T-cell (primary cell): ENCODE results near the gene PCDH9. TPM values are rescaled to one million over a fixed set of nuclear protein-coding genes. Genes with fewer than 3 reads are reported as not detected.

ENCODE experiments used
- ATAC-seq, 4 experiments: fragments of 200-7000 bp in 3 of 4; fragments of 150-1000 bp in 1 of 4; cut with Tn5 transposase; replicated peaks in 1 of 4; 1 replicate in 3 of 4; 2 replicates in 1 of 4; pipeline ENCODE4 v1.10.0; 2021; ENCODE audit warnings: moderate library complexity in 3 of 4, mild to moderate bottlenecking in 2 of 4, moderate number of reproducible peaks in 1 of 4
- CTCF ChIA-PET, 2 donors: fragments of 300-600 bp; sonication (Branson Sonifier 250); formaldehyde crosslinking; loops; one replicate each; lab custom pipeline; 2022; ENCODE audit warnings: antibody characterized with exemption in 2 of 2; lab: Charles Lee
- POLR2A ChIA-PET, 2 donors: fragments of 300-600 bp; sonication (Branson Sonifier 250); formaldehyde crosslinking; loops; one replicate each; lab custom pipeline; 2022; ENCODE audit warnings: antibody characterized with exemption in 2 of 2; lab: Charles Lee
- DNase-seq, 35 experiments: peaks; one replicate each; pipeline versions ENCODE4 v3.0.0 to v3.0.0-alpha.2; 2013 to 2023
- H3K27ac ChIP-seq: one replicate; pipeline ENCODE4 v1.5.1; 2013; ENCODE audit warnings: low read length
- H3K27me3 ChIP-seq, 2 experiments: replicated peaks in 1 of 2; 1 replicate in 1 of 2; 2 replicates in 1 of 2; pipeline versions ENCODE4 v1.6.1 to v1.7.0; 2013; ENCODE audit warnings: low read length in 1 of 2, mixed read lengths in 1 of 2; ENCODE audit not compliant: control insufficient read depth in 2 of 2, insufficient read depth in 2 of 2; ENCODE audit errors: extremely low read depth in 1 of 2
- H3K36me3 ChIP-seq, 2 donors: 1 replicate in 1 of 2; 2 replicates in 1 of 2; pipeline versions ENCODE4 v1.6.1 to v1.7.0; 2013; ENCODE audit warnings: low read length in 1 of 2; ENCODE audit not compliant: control insufficient read depth in 2 of 2, insufficient read depth in 1 of 2; ENCODE audit errors: extremely low read depth in 1 of 2
- H3K4me1 ChIP-seq, 2 experiments: 1 replicate in 1 of 2; 2 replicates in 1 of 2; pipeline versions ENCODE4 v1.6.1 to v1.7.0; 2013; ENCODE audit warnings: low read length in 2 of 2, mixed read lengths in 1 of 2; ENCODE audit not compliant: insufficient read depth in 2 of 2, control insufficient read depth in 1 of 2; ENCODE audit errors: extremely low read depth in 1 of 2
- H3K4me3 ChIP-seq, 2 donors: 1 replicate in 1 of 2; 2 replicates in 1 of 2; pipeline versions ENCODE4 v1.5.1 to v1.7.0; 2013; ENCODE audit warnings: mild to moderate bottlenecking in 2 of 2, low read length in 1 of 2, moderate library complexity in 1 of 2; ENCODE audit not compliant: control insufficient read depth in 1 of 2; ENCODE audit errors: extremely low read depth in 1 of 2
- H3K9me3 ChIP-seq: 2 replicates; pipeline ENCODE4 v1.7.0; 2013
- H3K27ac Mint-ChIP-seq, 2 donors: one replicate each; pipeline ENCODE4 v1.8.0; 2020 to 2021; ENCODE audit warnings: mild to moderate bottlenecking in 2 of 2, mixed read lengths in 2 of 2
- H3K27me3 Mint-ChIP-seq, 2 donors: one replicate each; pipeline ENCODE4 v1.8.0; 2021 to 2022; ENCODE audit warnings: mixed read lengths in 2 of 2
- H3K36me3 Mint-ChIP-seq: one replicate; pipeline ENCODE4 v1.8.0; 2021; ENCODE audit warnings: mixed read lengths
- H3K4me1 Mint-ChIP-seq, 3 donors: one replicate each; pipeline ENCODE4 v1.8.0; 2020 to 2022; ENCODE audit warnings: mixed read lengths in 3 of 3, mild to moderate bottlenecking in 1 of 3
- H3K4me3 Mint-ChIP-seq, 3 donors: one replicate each; pipeline ENCODE4 v1.8.0; 2020 to 2022; ENCODE audit warnings: mild to moderate bottlenecking in 3 of 3, mixed read lengths in 3 of 3, moderate library complexity in 3 of 3
- H3K9me3 Mint-ChIP-seq, 3 donors: one replicate each; pipeline ENCODE4 v1.8.0; 2020 to 2022; ENCODE audit warnings: mixed read lengths in 3 of 3
- WGBS: methylation state at CpG from one replicate; pipeline ENCODE4 v1.1.5; 2013; ENCODE audit warnings: missing lambda C conversion rate; ENCODE audit not compliant: insufficient coverage; 5-methylcytosine and 5-hydroxymethylcytosine counted together
- total RNA-seq, 35 experiments: library from RNA in 6 of 35; stranded (reverse) in 6 of 35; fragments of 120-200 nt in 1 of 35; gene quantifications; one replicate each; pipeline versions ENCODE4 v1.2.1 to v1.2.4 and lab custom pipeline; 2013 to 2026

PCDH9 gene
- total RNA-seq, 5 donors from 2014 or later (not counting 1 experiment from before 2014, with no cell fraction given), result 0.38 to 1.3 (median 0.53) TPM

- Histone ChIP-seq H3K4me1 (no peaks in the 10 kb centered on the region), H3K36me3 (no peaks in the 10 kb centered on the region), H3K27me3 (no peaks in the 10 kb centered on the region), H3K4me3 (no peak overlapping the region), H3K27ac (no peak overlapping the region), H3K9me3 (no peaks in the 10 kb centered on the region)
- Mint-ChIP-seq H3K4me1 (no peaks in the 10 kb centered on the region), H3K9me3 (peaks cover 0 to 9% (median 3%) of the 10 kb centered on the region in 3 donors), H3K36me3 (no peaks in the 10 kb centered on the region), H3K27me3 (no peaks in the 10 kb centered on the region), H3K4me3 (no peak overlapping the region), H3K27ac (no peak overlapping the region)
- ATAC-seq, result no peak
- ChIA-PET CTCF (no interaction called here), POLR2A (no interaction called here)
- no peak for DNase-seq
These were observed 890.9 kb downstream of the PCDH9 start for GRCh38 chr13:66339214-66339613.

DNA sequence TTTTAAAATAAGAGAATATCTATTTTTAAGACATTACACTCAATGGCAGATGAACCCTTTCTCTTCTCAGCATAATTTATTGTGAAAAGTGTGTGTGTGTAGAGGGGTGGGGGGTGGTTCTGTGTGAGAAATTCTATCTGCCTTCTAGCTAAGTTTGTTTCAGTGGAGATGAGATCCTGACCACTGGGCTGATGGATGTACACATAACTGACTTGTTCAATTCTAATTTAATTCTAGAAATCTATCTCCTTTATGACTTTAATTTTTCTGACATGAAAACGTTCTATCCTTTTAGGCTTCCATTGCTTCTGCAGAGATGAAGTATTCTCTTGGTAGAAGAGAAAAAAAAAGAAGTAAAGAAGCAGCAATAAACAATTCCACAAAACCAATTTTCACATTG lies 891.6 kb downstream of the PCDH9 start:
- Mint-ChIP-seq H3K27ac (no peak overlapping the region), H3K4me3 (no peak overlapping the region), H3K4me1 (no peaks in the 10 kb centered on the region), H3K36me3 (no peaks in the 10 kb centered on the region), H3K9me3 (peaks cover 0 to 9% (median 5%) of the 10 kb centered on the region in 3 donors), H3K27me3 (no peaks in the 10 kb centered on the region)
- CTCF ChIA-PET, result no interaction called here
- Histone ChIP-seq H3K36me3 (no peaks in the 10 kb centered on the region), H3K9me3 (no peaks in the 10 kb centered on the region), H3K4me3 (no peak overlapping the region), H3K27me3 (no peaks in the 10 kb centered on the region), H3K4me1 (no peaks in the 10 kb centered on the region), H3K27ac (no peak overlapping the region)
- no CpG with 5 or more reads among the region's 1 CpG for WGBS
- ATAC-seq, result no peak
- DNase-seq, result no peak
- POLR2A ChIA-PET, result no interaction called here

DNA sequence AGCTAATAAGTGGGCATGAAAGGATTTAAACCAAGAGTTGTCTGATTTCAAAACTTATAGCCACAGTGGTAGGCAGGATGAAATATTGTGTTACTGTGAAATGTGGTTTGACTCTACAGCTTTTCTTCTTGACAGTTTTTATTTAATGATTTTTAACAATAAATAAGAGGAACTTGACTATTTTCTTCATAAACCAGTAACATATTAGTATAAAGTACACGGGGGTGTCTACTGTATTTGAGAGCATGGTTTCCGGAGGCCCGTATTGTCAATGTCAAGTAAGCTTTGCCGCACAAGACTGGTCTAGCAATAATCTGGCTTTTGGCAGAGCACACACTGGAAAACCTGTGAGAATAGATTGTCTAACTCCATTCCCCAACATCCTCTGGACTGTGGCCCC lies 894.5 kb downstream of the PCDH9 start:
- H3K4me3 ChIP-seq, result no peak overlapping the region
- H3K27ac ChIP-seq, result no peak overlapping the region
- Mint-ChIP-seq H3K36me3 (no peaks in the 10 kb centered on the region), H3K4me3 (no peak overlapping the region), H3K4me1 (no peaks in the 10 kb centered on the region), H3K9me3 (peaks cover 0 to 9% (median 6%) of the 10 kb centered on the region in 3 donors), H3K27me3 (no peaks in the 10 kb centered on the region), H3K27ac (no peak overlapping the region)
- no peak for ATAC-seq
- no CpG with 5 or more reads among the region's 4 CpGs for WGBS
- DNase-seq, result no peak
- H3K4me1 ChIP-seq, result no peaks in the 10 kb centered on the region
- no peaks in the 10 kb centered on the region for H3K36me3 ChIP-seq
- CTCF ChIA-PET, result no interaction called here
- POLR2A ChIA-PET, result interaction anchor here in 1 of 2 donors (0.6 kb wide), 1 partner anchor 11 kb away, joined by 3 read pairs; no protein-coding TSS in a partner anchor
- no peaks in the 10 kb centered on the region for H3K9me3 ChIP-seq
- H3K27me3 ChIP-seq, result no peaks in the 10 kb centered on the region

GRCh38 chr13:66329988-66330451 lies 900.1 kb downstream of the PCDH9 start:
- H3K4me3 ChIP-seq, result no peak overlapping the region
- ATAC-seq (no peak), DNase-seq (no peak)
- H3K27ac Mint-ChIP-seq, result no peak overlapping the region
- H3K27ac ChIP-seq, result no peak overlapping the region
- POLR2A ChIA-PET, result no interaction called here
- no peaks in the 10 kb centered on the region for H3K36me3 ChIP-seq
- H3K9me3 Mint-ChIP-seq, result peaks cover 3 to 9% (median 5%) of the 10 kb centered on the region in 3 donors
- no CpG with 5 or more reads among the region's 1 CpG for WGBS
- CTCF ChIA-PET, result no interaction called here
- no peaks in the 10 kb centered on the region for H3K27me3 Mint-ChIP-seq
- H3K9me3 ChIP-seq, result no peaks in the 10 kb centered on the region
- H3K4me3 Mint-ChIP-seq, result no peak overlapping the region
- H3K4me1 Mint-ChIP-seq, result no peaks in the 10 kb centered on the region
- H3K4me1 ChIP-seq, result no peaks in the 10 kb centered on the region
- H3K36me3 Mint-ChIP-seq, result no peaks in the 10 kb centered on the region
- H3K27me3 ChIP-seq, result no peaks in the 10 kb centered on the region

- 80% methylated on average over 1 of the region's 5 CpGs for WGBS
These were observed 901.7 kb downstream of the PCDH9 start for GRCh38 chr13:66328476-66328875.

DNA sequence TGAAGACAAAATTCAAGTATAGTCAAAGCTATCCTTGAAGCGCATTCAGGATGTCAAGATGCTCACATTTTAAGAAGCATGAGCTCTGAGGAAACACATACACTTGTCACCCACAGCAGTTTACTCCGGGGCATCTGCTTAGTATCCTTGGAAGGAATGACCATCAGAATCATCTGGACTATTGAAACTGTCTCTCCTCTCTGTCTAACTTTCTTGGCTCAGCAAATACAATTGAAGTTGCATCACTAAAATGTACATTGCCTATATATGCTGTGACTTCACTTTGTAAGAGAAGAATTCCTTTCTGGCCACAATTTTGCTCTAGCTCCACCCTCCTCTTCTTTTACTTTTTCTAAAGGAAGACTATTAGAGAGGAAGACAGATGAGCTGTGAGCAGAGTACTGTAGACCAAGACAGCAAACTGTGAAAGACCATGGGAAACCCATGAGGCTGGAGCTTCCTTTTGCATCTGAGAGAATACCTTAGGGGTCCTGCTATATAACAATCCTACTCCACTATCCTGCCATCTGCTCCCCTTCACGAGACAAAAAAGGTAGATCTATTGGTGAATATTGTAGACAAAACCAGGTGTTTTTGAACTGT lies 906.3 kb downstream of the PCDH9 start:
- WGBS, result no CpG with 5 or more reads among the region's 3 CpGs
- no peaks in the 10 kb centered on the region for H3K27me3 ChIP-seq
- Mint-ChIP-seq H3K4me1 (no peaks in the 10 kb centered on the region), H3K27me3 (no peaks in the 10 kb centered on the region), H3K4me3 (no peak overlapping the region), H3K9me3 (peaks cover 0 to 13% (median 4%) of the 10 kb centered on the region in 3 donors), H3K27ac (no peak overlapping the region), H3K36me3 (no peaks in the 10 kb centered on the region)
- no peak for ATAC-seq
- CTCF ChIA-PET, result no interaction called here
- H3K4me3 ChIP-seq, result no peak overlapping the region
- DNase-seq, result no peak
- H3K4me1 ChIP-seq, result no peaks in the 10 kb centered on the region
- H3K9me3 ChIP-seq, result no peaks in the 10 kb centered on the region
- no peak overlapping the region for H3K27ac ChIP-seq
- POLR2A ChIA-PET, result interaction anchor here in 1 of 2 donors (1.1 kb wide), 1 partner anchor 12 kb away, joined by 3 read pairs; no protein-coding TSS in a partner anchor
- H3K36me3 ChIP-seq, result no peaks in the 10 kb centered on the region

More at GRCh38 chr13:66328476-66328875, 901.7 kb downstream of the PCDH9 start:
- Histone ChIP-seq H3K27me3 (no peaks in the 10 kb centered on the region), H3K4me1 (no peaks in the 10 kb centered on the region), H3K9me3 (no peaks in the 10 kb centered on the region), H3K4me3 (no peak overlapping the region), H3K36me3 (no peaks in the 10 kb centered on the region), H3K27ac (no peak overlapping the region)
- no peak overlapping the region for H3K27ac Mint-ChIP-seq
- no peaks in the 10 kb centered on the region for H3K4me1 Mint-ChIP-seq
- H3K27me3 Mint-ChIP-seq, result no peaks in the 10 kb centered on the region
- ATAC-seq (no peak), DNase-seq (no peak)
- ChIA-PET CTCF (no interaction called here), POLR2A (no interaction called here)
- peaks cover 4 to 6% (median 5%) of the 10 kb centered on the region in 3 donors for H3K9me3 Mint-ChIP-seq
- H3K36me3 Mint-ChIP-seq, result no peaks in the 10 kb centered on the region
- no peak overlapping the region for H3K4me3 Mint-ChIP-seq
